Measurements from ENCODE around the gene MYH6.

DNA sequence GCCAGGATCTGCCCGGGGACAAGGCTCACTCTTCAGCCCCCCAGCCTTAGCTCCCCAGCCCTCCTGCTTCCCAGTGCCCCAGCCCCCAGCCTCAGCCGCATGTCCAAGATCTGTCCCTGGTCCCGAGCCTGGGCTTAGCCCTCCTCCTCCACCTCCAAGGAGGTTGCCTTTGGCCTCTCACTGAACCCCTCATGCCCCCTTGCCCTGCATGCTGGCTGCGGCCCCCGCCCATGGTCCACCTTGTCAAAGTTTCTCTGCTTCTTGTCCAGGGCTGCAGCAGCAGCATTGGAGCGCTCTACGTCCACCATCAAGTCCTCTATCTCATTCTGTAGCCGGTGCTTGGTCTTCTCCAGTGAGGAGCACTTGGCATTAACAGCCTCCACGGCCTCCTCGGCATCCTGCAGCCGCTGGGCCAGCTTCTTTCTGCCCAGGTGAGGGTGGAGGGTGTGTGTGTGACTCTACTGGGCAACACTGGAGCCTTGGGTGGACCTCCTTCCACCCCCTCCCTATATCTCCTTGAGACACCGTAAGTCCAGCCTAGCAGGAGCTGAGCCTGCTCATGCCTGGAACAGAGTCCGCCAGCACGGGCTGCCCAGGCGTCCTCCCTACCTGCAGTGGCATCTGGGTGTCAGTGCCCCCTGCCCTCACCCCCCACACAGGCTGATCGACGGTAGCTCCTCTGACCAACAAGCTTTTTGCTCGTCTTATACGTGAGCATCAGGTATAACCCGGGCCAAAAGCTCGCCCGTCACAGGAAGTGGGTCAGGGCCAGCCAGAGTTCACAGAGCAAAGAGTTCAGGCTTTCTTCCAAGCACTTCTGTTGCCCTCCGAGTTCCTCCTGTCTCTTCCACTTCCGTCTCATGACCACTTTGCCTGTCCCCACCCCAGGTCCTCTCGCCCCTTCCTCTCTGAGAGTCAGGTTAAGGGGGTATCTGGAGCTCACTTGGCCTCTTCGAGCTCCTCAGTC lies 19.9 kb downstream of the MYH6 start:
- TF ChIP-seq, protein P1, sequence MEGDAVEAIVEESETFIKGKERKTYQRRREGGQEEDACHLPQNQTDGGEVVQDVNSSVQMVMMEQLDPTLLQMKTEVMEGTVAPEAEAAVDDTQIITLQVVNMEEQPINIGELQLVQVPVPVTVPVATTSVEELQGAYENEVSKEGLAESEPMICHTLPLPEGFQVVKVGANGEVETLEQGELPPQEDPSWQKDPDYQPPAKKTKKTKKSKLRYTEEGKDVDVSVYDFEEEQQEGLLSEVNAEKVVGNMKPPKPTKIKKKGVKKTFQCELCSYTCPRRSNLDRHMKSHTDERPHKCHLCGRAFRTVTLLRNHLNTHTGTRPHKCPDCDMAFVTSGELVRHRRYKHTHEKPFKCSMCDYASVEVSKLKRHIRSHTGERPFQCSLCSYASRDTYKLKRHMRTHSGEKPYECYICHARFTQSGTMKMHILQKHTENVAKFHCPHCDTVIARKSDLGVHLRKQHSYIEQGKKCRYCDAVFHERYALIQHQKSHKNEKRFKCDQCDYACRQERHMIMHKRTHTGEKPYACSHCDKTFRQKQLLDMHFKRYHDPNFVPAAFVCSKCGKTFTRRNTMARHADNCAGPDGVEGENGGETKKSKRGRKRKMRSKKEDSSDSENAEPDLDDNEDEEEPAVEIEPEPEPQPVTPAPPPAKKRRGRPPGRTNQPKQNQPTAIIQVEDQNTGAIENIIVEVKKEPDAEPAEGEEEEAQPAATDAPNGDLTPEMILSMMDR (IDR thresholded peaks at IDR 0.05): no peak
- no peak for TF ChIP-seq EP300 (IDR thresholded peaks at IDR 0.05; ENCODE audit: low read depth)
